Activated CD4-positive, alpha-beta T cell treated with anti-CD3 and anti-CD28 coated beads for 36 hours (primary cell): ENCODE measurements around the gene SDC3. TPM values are rescaled to one million over a fixed set of nuclear protein-coding genes. Genes with fewer than 3 reads are reported as not detected.

Experiments used
- ATAC-seq: fragments of 200-7000 bp; cut with Tn5 transposase; one replicate; pipeline ENCODE4 v1.10.0; 2021; ENCODE audit warnings: mild to moderate bottlenecking, moderate library complexity
- CTCF ChIA-PET: fragments of 350-600 bp; sonication (Branson Sonifier 250); formaldehyde crosslinking; loops from one replicate; lab custom pipeline; 2021; ENCODE audit warnings: antibody characterized with exemption; lab: Charles Lee
- POLR2A ChIA-PET: fragments of 350-600 bp; sonication (Branson Sonifier 250); formaldehyde crosslinking; loops from one replicate; lab custom pipeline; 2021; ENCODE audit warnings: antibody characterized with exemption, inconsistent platforms; lab: Charles Lee
- DNase-seq: peaks from one replicate; pipeline ENCODE4 v3.0.0-alpha.2; 2020
- H3K27ac Mint-ChIP-seq: one replicate; pipeline ENCODE4 v1.8.0; 2021; ENCODE audit warnings: mixed read lengths
- H3K27me3 Mint-ChIP-seq: one replicate; pipeline ENCODE4 v1.8.0; 2021; ENCODE audit warnings: mixed read lengths
- H3K36me3 Mint-ChIP-seq: one replicate; pipeline ENCODE4 v1.8.0; 2021; ENCODE audit warnings: low read depth, mixed read lengths
- H3K4me1 Mint-ChIP-seq: one replicate; pipeline ENCODE4 v1.8.0; 2021; ENCODE audit warnings: mixed read lengths
- H3K4me3 Mint-ChIP-seq: one replicate; pipeline ENCODE4 v1.8.0; 2021; ENCODE audit warnings: mild to moderate bottlenecking, moderate library complexity, mixed read lengths
- H3K9me3 Mint-ChIP-seq: one replicate; pipeline ENCODE4 v1.8.0; 2021; ENCODE audit warnings: low read depth, mixed read lengths
- intact Hi-C, 2 experiments: fragments of 100-400 bp; cut with DNase I in 1 of 2; cut with micrococcal nuclease in 1 of 2; formaldehyde crosslinking; loops; one replicate each; pipeline versions ENCODE4 v1.14.2 to v1.15.1; 2022 to 2024; cut with DNase I, micrococcal nuclease
- total RNA-seq, 2 experiments: library from RNA; stranded (reverse); gene quantifications; one replicate each; pipeline ENCODE4 v1.2.3, GENCODE V29; 2021

SDC3 gene
- total RNA-seq, 2 experiments from 2014 or later: 0.18 to 0.37 TPM

DNA sequence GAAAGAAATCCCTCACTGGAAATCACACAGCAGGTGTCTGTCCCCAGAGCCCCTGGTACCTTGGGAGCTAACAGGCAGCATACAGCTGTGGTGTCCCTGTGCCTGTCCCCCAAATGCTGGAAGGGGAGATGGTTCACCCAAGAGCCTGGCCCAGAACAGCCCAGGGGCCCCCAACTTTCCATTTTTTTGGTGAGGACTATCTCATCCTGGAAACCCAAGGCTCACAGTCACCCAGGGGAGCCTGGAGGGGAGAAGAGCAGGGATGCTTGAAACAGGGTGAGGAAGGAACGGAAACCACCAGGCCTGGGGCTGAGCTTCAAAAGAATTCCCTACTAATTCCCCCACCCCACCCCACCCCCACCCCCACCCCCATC lies 3.6 kb downstream of the SDC3 start:
- ChIA-PET CTCF (interaction anchor here (0.8 to 2.5 kb wide), 3 partner anchors 24 to 126 kb away, joined by 3 to 11 read pairs (median 4); no protein-coding TSS in a partner anchor), POLR2A (no interaction called here)
- H3K4me1 Mint-ChIP-seq: peaks cover 11% of the 10 kb centered on the region
- ATAC-seq: no peak
- peaks cover 28% of the 10 kb centered on the region for H3K27me3 Mint-ChIP-seq
- DNase-seq: no peak
- H3K36me3 Mint-ChIP-seq: no peaks in the 10 kb centered on the region
- intact Hi-C loops: no loop called here
- H3K4me3 Mint-ChIP-seq: no peak overlapping the region
- no peaks in the 10 kb centered on the region for H3K9me3 Mint-ChIP-seq
- no peak overlapping the region for H3K27ac Mint-ChIP-seq

DNA sequence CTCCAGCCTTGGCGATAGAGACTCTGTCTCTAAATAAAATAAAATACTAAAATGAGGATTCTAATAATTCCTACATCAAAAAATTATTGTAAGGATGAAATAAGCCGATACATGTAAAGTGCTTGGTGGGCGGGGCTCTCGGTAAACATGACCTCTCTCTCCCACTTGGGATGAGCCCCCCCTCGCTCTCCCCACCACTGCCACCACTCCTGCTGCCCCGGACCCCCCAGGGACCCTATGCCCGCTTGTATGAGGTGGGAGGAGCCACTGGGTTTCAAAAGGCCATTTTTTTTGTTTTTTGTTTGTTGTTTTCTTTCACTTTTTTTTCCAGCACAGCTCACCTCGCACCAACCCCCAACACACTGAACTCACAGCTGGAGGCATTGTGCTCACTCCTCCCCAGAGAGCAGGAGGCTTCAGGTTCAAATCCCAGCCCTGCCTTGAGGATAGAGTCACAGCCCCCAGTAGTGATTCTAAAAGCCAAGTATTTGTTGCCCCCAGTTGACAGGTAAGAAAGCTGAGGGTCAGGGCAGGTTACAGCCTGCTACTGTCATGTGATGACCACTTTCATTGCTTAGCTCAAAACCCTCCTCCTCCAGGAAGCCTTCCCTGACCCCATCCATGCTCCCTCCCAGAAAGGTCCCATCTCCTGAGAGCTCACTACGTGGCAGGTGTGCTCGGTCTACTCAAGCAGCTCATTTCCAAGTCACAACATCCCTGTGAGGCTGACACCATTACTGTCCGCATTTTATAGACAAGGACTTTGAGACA lies 4.2 kb downstream of the SDC3 start:
- ATAC-seq (no peak), DNase-seq (no peak)
- Mint-ChIP-seq H3K4me3 (no peak overlapping the region), H3K4me1 (peaks cover 9% of the 10 kb centered on the region), H3K9me3 (no peaks in the 10 kb centered on the region), H3K27ac (no peak overlapping the region), H3K36me3 (no peaks in the 10 kb centered on the region), H3K27me3 (peaks cover 23% of the 10 kb centered on the region)
- intact Hi-C loops: no loop called here
- POLR2A ChIA-PET: no interaction called here
- CTCF ChIA-PET: interaction anchor here (0.7 to 2.5 kb wide), 4 partner anchors 24 to 126 kb away, joined by 3 to 11 read pairs (median 4); no protein-coding TSS in a partner anchor

DNA sequence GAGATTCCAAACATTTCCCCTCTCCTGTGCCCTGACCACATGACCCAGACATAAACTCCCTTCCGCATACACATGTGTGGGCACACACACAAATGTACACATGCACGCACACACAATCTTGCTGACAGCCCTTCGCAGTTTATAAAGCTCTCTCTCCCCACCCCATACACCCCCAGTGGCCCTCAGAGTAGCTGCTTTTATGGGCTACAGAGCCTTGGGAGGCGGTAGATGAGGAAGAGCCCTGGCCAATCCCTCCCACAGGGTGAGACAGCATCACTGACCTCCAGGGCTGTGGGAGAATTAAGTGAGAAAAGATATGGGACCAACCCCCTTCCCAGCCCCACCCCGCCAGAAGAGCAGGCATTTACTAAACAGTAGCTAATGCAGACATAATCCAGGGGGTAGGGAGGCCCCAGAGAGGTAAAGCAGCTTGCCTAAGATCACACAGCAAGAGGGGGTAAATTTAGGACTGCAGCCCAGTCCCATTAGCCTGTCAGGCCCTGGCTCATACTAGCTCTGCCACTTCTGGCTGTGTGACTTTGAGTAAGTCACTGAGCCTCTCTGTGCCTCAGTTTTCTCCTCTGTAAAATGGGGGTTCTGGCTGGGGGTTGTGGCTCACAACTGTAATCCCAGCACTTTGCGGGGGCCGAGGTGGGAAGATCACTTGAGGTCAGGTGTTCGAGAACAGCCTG lies 5.1 kb downstream of the SDC3 start:
- ATAC-seq (no peak), DNase-seq (no peak)
- Mint-ChIP-seq H3K4me1 (peaks cover 6% of the 10 kb centered on the region), H3K4me3 (no peak overlapping the region), H3K36me3 (no peaks in the 10 kb centered on the region), H3K27me3 (peaks cover 18% of the 10 kb centered on the region), H3K27ac (no peak overlapping the region), H3K9me3 (no peaks in the 10 kb centered on the region)
- POLR2A ChIA-PET: no interaction called here
- CTCF ChIA-PET: interaction anchor here (0.6 to 2.5 kb wide), 3 partner anchors 11 to 102 kb away, joined by 3 to 11 read pairs (median 3); no protein-coding TSS in a partner anchor
- intact Hi-C loops: no loop called here

GRCh38 chr1:30902593-30903290 lies 5.8 kb downstream of the SDC3 start:
- H3K27ac Mint-ChIP-seq: no peak overlapping the region
- POLR2A ChIA-PET: no interaction called here
- no peak for ATAC-seq
- peaks cover 5% of the 10 kb centered on the region for H3K4me1 Mint-ChIP-seq
- no peak overlapping the region for H3K4me3 Mint-ChIP-seq
- CTCF ChIA-PET: interaction anchor here (0.6 to 2.5 kb wide), 2 partner anchors 11 to 101 kb away, joined by 3 to 11 read pairs; no protein-coding TSS in a partner anchor
- no peaks in the 10 kb centered on the region for H3K36me3 Mint-ChIP-seq
- H3K27me3 Mint-ChIP-seq: peaks cover 17% of the 10 kb centered on the region
- intact Hi-C loops: no loop called here
- no peaks in the 10 kb centered on the region for H3K9me3 Mint-ChIP-seq
- DNase-seq: no peak

- intact Hi-C loops: no loop called here
- POLR2A ChIA-PET: no interaction called here
- DNase-seq (no peak), ATAC-seq (no peak)
- CTCF ChIA-PET: interaction anchor here (0.7 kb wide), 2 partner anchors 45 to 1063 kb away, joined by 3 read pairs; no protein-coding TSS in a partner anchor
- Mint-ChIP-seq H3K36me3 (no peaks in the 10 kb centered on the region), H3K9me3 (no peaks in the 10 kb centered on the region), H3K4me1 (no peaks in the 10 kb centered on the region), H3K27ac (no peak overlapping the region), H3K27me3 (peaks cover 10% of the 10 kb centered on the region), H3K4me3 (no peak overlapping the region)
These were observed 6.6 kb downstream of the SDC3 start for GRCh38 chr1:30901798-30902581.

DNA sequence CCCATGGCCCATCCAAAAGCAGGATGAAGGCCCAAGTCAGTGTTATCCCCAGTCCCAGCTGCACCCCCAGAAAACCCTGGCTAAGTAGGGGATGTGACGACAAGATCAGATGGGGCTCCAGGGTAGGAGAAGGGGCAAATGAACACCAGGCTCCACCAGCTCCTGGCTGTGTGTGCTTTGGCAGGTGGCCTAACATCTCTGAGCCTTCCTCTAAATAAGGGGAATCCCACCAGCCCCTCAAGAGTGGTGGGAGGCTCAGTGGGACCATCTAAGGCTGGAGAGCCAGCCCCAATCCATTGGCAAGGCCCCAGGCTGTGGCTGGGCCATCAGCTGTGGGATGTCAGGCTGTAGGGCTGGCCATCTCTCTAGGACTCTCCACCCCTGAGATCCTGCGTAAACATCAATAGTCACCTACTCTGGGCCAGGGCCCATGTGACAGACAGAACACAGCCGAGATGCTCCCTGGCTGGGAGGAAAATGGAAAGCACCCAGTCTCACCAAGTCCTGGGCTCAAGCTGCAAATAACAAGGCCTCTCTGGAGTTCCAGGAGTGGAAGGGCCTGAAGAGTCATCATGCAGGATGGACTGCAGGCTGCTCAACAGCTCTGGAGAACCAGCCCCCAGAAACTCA lies 7.5 kb downstream of the SDC3 start:
- ATAC-seq: no peak
- Mint-ChIP-seq H3K27ac (no peak overlapping the region), H3K9me3 (no peaks in the 10 kb centered on the region), H3K4me3 (no peak overlapping the region), H3K27me3 (peaks cover 6% of the 10 kb centered on the region), H3K36me3 (no peaks in the 10 kb centered on the region), H3K4me1 (no peaks in the 10 kb centered on the region)
- ChIA-PET POLR2A (no interaction called here), CTCF (no interaction called here)
- no peak for DNase-seq
- intact Hi-C loops: no loop called here

GRCh38 chr1:30900486-30900885 lies 8.1 kb downstream of the SDC3 start:
- no peaks in the 10 kb centered on the region for H3K9me3 Mint-ChIP-seq
- H3K4me1 Mint-ChIP-seq: no peaks in the 10 kb centered on the region
- DNase-seq: no peak
- H3K27ac Mint-ChIP-seq: no peak overlapping the region
- intact Hi-C loops: no loop called here
- POLR2A ChIA-PET: no interaction called here
- no peak overlapping the region for H3K4me3 Mint-ChIP-seq
- peaks cover 2% of the 10 kb centered on the region for H3K27me3 Mint-ChIP-seq
- no peak for ATAC-seq
- H3K36me3 Mint-ChIP-seq: no peaks in the 10 kb centered on the region
- CTCF ChIA-PET: interaction anchor here (0.5 kb wide), 2 partner anchors 98 to 110 kb away, joined by 3 read pairs; no protein-coding TSS in a partner anchor

- no peak overlapping the region for H3K4me3 Mint-ChIP-seq
- DNase-seq (no peak), ATAC-seq (no peak)
- no peaks in the 10 kb centered on the region for H3K4me1 Mint-ChIP-seq
- no peaks in the 10 kb centered on the region for H3K9me3 Mint-ChIP-seq
- ChIA-PET POLR2A (no interaction called here), CTCF (interaction anchor here (0.5 to 0.6 kb wide), 3 partner anchors 98 to 1525 kb away, joined by 3 read pairs; no protein-coding TSS in a partner anchor)
- no peak overlapping the region for H3K27ac Mint-ChIP-seq
- no peaks in the 10 kb centered on the region for H3K36me3 Mint-ChIP-seq
- no peaks in the 10 kb centered on the region for H3K27me3 Mint-ChIP-seq
- intact Hi-C loops: no loop called here
These were observed 8.8 kb downstream of the SDC3 start for GRCh38 chr1:30899577-30900389.

DNA sequence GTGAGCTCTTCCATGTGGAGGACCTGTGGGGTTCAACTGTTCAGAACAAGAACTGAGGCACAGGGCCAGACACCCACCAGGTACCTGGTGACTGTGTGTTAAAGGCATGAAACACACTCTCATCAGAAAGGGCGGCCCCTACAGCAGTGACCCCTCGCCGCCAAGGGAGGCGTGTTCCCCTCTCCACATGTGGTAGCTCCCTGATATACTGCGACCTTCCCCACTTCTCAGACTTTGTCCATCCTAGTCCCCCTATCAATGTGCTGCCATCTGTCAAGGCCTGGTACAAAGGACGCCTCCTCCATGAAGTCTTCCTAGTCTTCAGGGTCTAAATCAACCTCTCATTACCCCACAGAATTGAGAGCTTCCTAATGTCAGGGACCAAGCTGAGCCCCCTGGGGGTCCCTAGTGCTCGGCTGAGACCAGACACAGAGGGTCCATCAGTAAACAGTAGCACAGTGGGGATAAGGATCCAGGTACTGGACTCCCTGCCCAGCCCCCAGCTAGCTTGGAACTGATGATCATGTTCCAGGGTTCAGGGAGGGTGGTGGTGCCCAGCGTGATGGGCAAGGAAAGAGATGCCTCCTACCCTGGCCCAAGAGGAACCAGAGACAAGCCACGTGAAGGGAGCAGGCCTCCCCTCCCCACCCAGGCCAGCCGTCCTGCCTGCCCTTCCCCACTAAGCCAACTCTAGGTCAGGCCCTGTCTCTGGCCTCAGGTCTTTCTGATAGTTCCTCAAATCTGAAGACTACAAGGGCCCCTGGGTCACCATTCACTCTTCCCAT lies 10.3 kb downstream of the SDC3 start:
- H3K27me3 Mint-ChIP-seq: no peaks in the 10 kb centered on the region
- no peaks in the 10 kb centered on the region for H3K4me1 Mint-ChIP-seq

More for the DNA sequence above, 10.3 kb downstream of the SDC3 start:
- H3K4me3 Mint-ChIP-seq: no peak overlapping the region
- H3K27ac Mint-ChIP-seq: no peak overlapping the region
- intact Hi-C loops: no loop called here
- ChIA-PET POLR2A (no interaction called here), CTCF (interaction anchor here (1.3 to 1.7 kb wide), 2 partner anchors 31 to 97 kb away, joined by 3 to 7 read pairs; no protein-coding TSS in a partner anchor)
- H3K9me3 Mint-ChIP-seq: no peaks in the 10 kb centered on the region
- ATAC-seq (no peak), DNase-seq (no peak)
- H3K36me3 Mint-ChIP-seq: no peaks in the 10 kb centered on the region
